ENCODE data around the gene CYTIP. TPM values are rescaled to one million over a fixed set of nuclear protein-coding genes. Genes with fewer than 3 reads are reported as not detected.

CYTIP gene
- not detected for total RNA-seq

GRCh38 chr2:157443795-157444640 lies at the start of gene CYTIP:
CYTIP (minus strand) TSS chr2:157444089; CDS start chr2:157444020, 69 bp downstream.

Other genes with a start within 250 kb of the CYTIP start
- gene GALNT5, start 186.4 kb downstream of the CYTIP start, total RNA-seq: under 1 TPM; under 0.01 to 0.33 TPM
- under 1 TPM in 1 of 2 donors, not detected in 1; 0.34 TPM for gene ERMN, start 118.3 kb downstream of the CYTIP start, total RNA-seq
- gene ACVR1C, start 184.8 kb upstream of the CYTIP start, total RNA-seq: 1 to 10 TPM; 1.0 to 4.0 TPM